Measurements from ENCODE around the gene ATP6V1C2.

ATP6V1C2 gene

GRCh38 chr2:10793816-10794215, 72.4 kb downstream of the ATP6V1C2 start:
- H3K4me1 ChIP-seq (ENCODE audit: insufficient read depth, poor library complexity, severe bottlenecking), result no peaks in the 10 kb centered on the region
- peaks cover 96% of the 10 kb centered on the region for H3K36me3 ChIP-seq (ENCODE audit: low read depth)
- no peak for ATAC-seq (ENCODE audit: low read depth)
- no peaks in the 10 kb centered on the region for H3K27me3 ChIP-seq (ENCODE audit: insufficient read depth, poor library complexity, severe bottlenecking)
- H3K27ac ChIP-seq (ENCODE audit: poor library complexity, severe bottlenecking), result no peak overlapping the region
- no peak overlapping the region for H3K4me3 ChIP-seq (ENCODE audit: severe bottlenecking)
- TF ChIP-seq CTCF (IDR thresholded peaks at IDR 0.05; ENCODE audit: poor library complexity, severe bottlenecking), result no peak
- DNase-seq (ENCODE audit: low spot score), result no peak
- H3K9me3 ChIP-seq (ENCODE audit: severe bottlenecking), result no peaks in the 10 kb centered on the region

GRCh38 chr2:10794876-10795275, 73.4 kb downstream of the ATP6V1C2 start:
- DNase-seq (ENCODE audit: low spot score) (no peak), ATAC-seq (ENCODE audit: low read depth) (no peak)
- H3K27me3 ChIP-seq (ENCODE audit: insufficient read depth, poor library complexity, severe bottlenecking), result no peaks in the 10 kb centered on the region
- H3K36me3 ChIP-seq (ENCODE audit: low read depth), result peaks cover 96% of the 10 kb centered on the region
- TF ChIP-seq CTCF (IDR thresholded peaks at IDR 0.05; ENCODE audit: poor library complexity, severe bottlenecking), result no peak
- no peak overlapping the region for H3K4me3 ChIP-seq (ENCODE audit: severe bottlenecking)
- no peak overlapping the region for H3K27ac ChIP-seq (ENCODE audit: poor library complexity, severe bottlenecking)
- no peaks in the 10 kb centered on the region for H3K9me3 ChIP-seq (ENCODE audit: severe bottlenecking)
- no peaks in the 10 kb centered on the region for H3K4me1 ChIP-seq (ENCODE audit: insufficient read depth, poor library complexity, severe bottlenecking)

GRCh38 chr2:10795508-10796046, 74.1 kb downstream of the ATP6V1C2 start:
- ATAC-seq (ENCODE audit: low read depth), result no peak
- H3K9me3 ChIP-seq (ENCODE audit: severe bottlenecking), result no peaks in the 10 kb centered on the region
- H3K27ac ChIP-seq (ENCODE audit: poor library complexity, severe bottlenecking), result no peak overlapping the region
- no peaks in the 10 kb centered on the region for H3K27me3 ChIP-seq (ENCODE audit: insufficient read depth, poor library complexity, severe bottlenecking)
- no peak for DNase-seq (ENCODE audit: low spot score)
- no peak for TF ChIP-seq CTCF (IDR thresholded peaks at IDR 0.05; ENCODE audit: poor library complexity, severe bottlenecking)
- no peak overlapping the region for H3K4me3 ChIP-seq (ENCODE audit: severe bottlenecking)
- peaks cover 96% of the 10 kb centered on the region for H3K36me3 ChIP-seq (ENCODE audit: low read depth)
- no peaks in the 10 kb centered on the region for H3K4me1 ChIP-seq (ENCODE audit: insufficient read depth, poor library complexity, severe bottlenecking)

GRCh38 chr2:10796703-10797102, 75.3 kb downstream of the ATP6V1C2 start:
- no peaks in the 10 kb centered on the region for H3K9me3 ChIP-seq (ENCODE audit: severe bottlenecking)
- TF ChIP-seq CTCF (IDR thresholded peaks at IDR 0.05; ENCODE audit: poor library complexity, severe bottlenecking), result no peak
- no peak overlapping the region for H3K27ac ChIP-seq (ENCODE audit: poor library complexity, severe bottlenecking)
- no peak for ATAC-seq (ENCODE audit: low read depth)
- H3K4me1 ChIP-seq (ENCODE audit: insufficient read depth, poor library complexity, severe bottlenecking), result no peaks in the 10 kb centered on the region
- no peaks in the 10 kb centered on the region for H3K27me3 ChIP-seq (ENCODE audit: insufficient read depth, poor library complexity, severe bottlenecking)
- no peak overlapping the region for H3K4me3 ChIP-seq (ENCODE audit: severe bottlenecking)
- no peak for DNase-seq (ENCODE audit: low spot score)
- peaks cover 96% of the 10 kb centered on the region for H3K36me3 ChIP-seq (ENCODE audit: low read depth)

- Histone ChIP-seq H3K4me3 (ENCODE audit: severe bottlenecking) (no peak overlapping the region), H3K36me3 (ENCODE audit: low read depth) (peaks cover 95% of the 10 kb centered on the region), H3K4me1 (ENCODE audit: insufficient read depth, poor library complexity, severe bottlenecking) (no peaks in the 10 kb centered on the region), H3K27ac (ENCODE audit: poor library complexity, severe bottlenecking) (no peak overlapping the region), H3K9me3 (ENCODE audit: severe bottlenecking) (no peaks in the 10 kb centered on the region), H3K27me3 (ENCODE audit: insufficient read depth, poor library complexity, severe bottlenecking) (no peaks in the 10 kb centered on the region)
- DNase-seq (ENCODE audit: low spot score), result no peak
- ATAC-seq (ENCODE audit: low read depth), result no peak
- no peak for TF ChIP-seq CTCF (IDR thresholded peaks at IDR 0.05; ENCODE audit: poor library complexity, severe bottlenecking)
Measured at GRCh38 chr2:10798783-10799182, 77.4 kb downstream of the ATP6V1C2 start.
